Sigmoid colon (tissue), 4 donors: Measurements from ENCODE around the gene TMEM179.

Experiments
- CTCF ChIP-seq, 4 experiments: fragments of 450-650 bp in 3 of 4; fragments of 200-600 bp in 1 of 4; IDR thresholded peaks; one replicate each; pipeline ENCODE4 v1.5.1; 2016 to 2019; ENCODE audit warnings: antibody characterized with exemption in 4 of 4, mild to moderate bottlenecking in 3 of 4, moderate library complexity in 2 of 4
- EP300 ChIP-seq, 4 donors: sonication (generic); formaldehyde crosslinking; IDR thresholded peaks; one replicate each; pipeline ENCODE4 v1.6.1; 2017; ENCODE audit warnings: antibody characterized with exemption in 4 of 4
- POLR2A ChIP-seq, 2 donors: fragments of 450-650 bp; IDR thresholded peaks; one replicate each; pipeline ENCODE4 v1.6.1; 2016; ENCODE audit warnings: antibody characterized with exemption in 2 of 2, mild to moderate bottlenecking in 2 of 2, moderate library complexity in 2 of 2
- POLR2AphosphoS5 ChIP-seq, 4 donors: sonication (generic); formaldehyde crosslinking; IDR thresholded peaks; one replicate each; pipeline ENCODE4 v1.6.1; 2017; ENCODE audit warnings: antibody characterized with exemption in 4 of 4

GRCh38 chr14:104595116-104595675, 9.4 kb downstream of the TMEM179 start:
- no peak for TF ChIP-seq POLR2AphosphoS5 (IDR thresholded peaks at IDR 0.05)
- TF ChIP-seq CTCF (IDR thresholded peaks at IDR 0.05), result no peak
- TF ChIP-seq EP300 (IDR thresholded peaks at IDR 0.05), result no peak
- no peak for TF ChIP-seq POLR2A (IDR thresholded peaks at IDR 0.05)
